ENCODE data around the gene BID. TPM values are rescaled to one million over a fixed set of nuclear protein-coding genes. Genes with fewer than 3 reads are reported as not detected.

Gene BID
- total and polyA plus RNA-seq, 12 donors: 3.8 to 26.6 (median 10.6) TPM

DNA sequence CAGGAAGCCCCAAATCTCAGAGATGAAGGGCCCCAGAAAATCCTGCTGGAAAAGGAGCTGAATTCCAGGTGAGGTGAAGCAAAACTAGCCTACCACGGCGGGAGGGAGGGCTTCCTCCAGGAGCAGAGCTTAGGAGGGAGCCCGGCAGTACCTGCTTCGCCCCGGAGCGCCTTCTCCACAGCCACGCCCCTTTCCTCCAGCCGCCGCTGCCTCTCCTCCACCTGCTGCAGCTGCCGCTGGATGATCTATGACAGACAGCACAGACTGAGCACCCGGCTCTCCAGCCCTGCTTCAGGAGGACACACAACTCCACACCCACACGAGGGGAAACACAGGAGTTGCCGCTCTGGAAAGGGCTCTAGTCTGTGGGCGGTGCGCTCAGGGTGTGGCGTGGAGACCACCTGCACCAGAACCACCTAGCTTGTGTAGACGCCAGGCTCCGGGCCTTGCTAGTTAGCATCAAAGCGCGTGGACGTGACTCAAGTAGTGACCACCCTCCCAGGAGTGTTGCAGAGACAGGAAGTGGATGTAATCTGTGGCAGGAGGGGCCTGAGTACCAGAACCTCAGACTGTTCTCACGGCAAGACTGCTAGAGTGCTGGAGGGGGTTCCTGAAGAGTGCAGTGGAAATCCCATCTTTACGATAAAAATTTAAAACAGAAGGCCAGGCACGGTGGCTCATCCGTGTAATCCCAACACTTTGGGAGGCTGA is 34.6 kb upstream of the BID start:
- WGBS, 4 donors: 88 to 90% (median 89%) methylated on average over 14 to 25 of the region's 25 CpGs
- H3K4me3 ChIP-seq: no peak overlapping the region
- intact Hi-C loops (cut with DNase I): no loop called here
- H3K4me1 ChIP-seq (replicated peaks in 1 of 2): no peaks in the 10 kb centered on the region
- peaks cover 0 to 57% of the 10 kb centered on the region in 2 donors for H3K36me3 ChIP-seq (replicated peaks in 1 of 2)
- no peak for DNase-seq
- no peaks in the 10 kb centered on the region for H3K9me3 ChIP-seq (replicated peaks in 1 of 3)
- H3K27me3 ChIP-seq: no peaks in the 10 kb centered on the region
- TF ChIP-seq POLR2A (IDR thresholded peaks at IDR 0.05): no peak
- TF ChIP-seq, protein P1, sequence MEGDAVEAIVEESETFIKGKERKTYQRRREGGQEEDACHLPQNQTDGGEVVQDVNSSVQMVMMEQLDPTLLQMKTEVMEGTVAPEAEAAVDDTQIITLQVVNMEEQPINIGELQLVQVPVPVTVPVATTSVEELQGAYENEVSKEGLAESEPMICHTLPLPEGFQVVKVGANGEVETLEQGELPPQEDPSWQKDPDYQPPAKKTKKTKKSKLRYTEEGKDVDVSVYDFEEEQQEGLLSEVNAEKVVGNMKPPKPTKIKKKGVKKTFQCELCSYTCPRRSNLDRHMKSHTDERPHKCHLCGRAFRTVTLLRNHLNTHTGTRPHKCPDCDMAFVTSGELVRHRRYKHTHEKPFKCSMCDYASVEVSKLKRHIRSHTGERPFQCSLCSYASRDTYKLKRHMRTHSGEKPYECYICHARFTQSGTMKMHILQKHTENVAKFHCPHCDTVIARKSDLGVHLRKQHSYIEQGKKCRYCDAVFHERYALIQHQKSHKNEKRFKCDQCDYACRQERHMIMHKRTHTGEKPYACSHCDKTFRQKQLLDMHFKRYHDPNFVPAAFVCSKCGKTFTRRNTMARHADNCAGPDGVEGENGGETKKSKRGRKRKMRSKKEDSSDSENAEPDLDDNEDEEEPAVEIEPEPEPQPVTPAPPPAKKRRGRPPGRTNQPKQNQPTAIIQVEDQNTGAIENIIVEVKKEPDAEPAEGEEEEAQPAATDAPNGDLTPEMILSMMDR (IDR thresholded peaks at IDR 0.05): no peak
- H3K27ac ChIP-seq: no peak overlapping the region

DNA sequence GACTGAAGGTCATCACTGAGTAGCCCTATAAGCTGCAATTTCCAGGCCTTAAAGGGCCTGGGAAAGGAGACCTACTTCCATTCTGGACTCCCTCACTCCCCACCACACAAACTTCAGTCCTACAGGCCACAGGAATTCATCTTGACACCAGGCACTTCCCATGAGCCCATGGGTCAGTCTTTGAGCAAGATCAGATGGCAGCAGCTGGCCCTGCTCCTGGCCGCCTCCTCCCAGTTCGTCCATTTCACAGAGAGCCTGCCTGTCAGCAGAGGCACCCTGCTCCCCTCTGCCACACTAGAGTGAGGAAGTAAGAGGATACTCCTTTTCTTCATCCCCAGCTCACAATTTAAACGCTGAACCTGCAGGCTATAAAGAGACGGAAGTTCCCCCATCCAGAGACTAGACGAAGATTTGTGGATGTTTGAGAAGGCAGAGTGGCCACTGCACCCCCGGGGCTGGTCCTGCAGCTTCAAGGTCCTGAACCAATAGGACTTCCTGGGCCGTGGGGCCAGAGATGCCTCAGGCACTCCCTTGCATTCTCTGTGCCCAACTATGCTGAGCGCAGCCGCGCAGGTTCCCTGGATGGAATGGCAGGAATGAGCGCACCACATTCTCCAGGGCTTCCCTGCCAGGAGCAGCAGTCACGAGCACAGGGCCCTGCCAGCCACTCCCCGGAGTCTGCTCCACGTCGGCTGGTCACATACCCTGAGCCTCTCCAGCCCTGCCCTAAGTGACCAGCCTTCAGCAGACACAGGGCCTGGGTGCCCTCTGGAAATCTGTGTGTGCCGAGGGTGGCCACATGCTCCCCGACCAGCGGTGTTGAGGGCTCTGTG is 33.5 kb upstream of the BID start:
- WGBS, 4 donors: 82 to 87% (median 85%) methylated on average over 10 to 18 of the region's 18 CpGs
- Histone ChIP-seq H3K36me3 (replicated peaks in 1 of 2) (peaks cover 0 to 57% of the 10 kb centered on the region in 2 donors), H3K4me1 (replicated peaks in 1 of 2) (no peaks in the 10 kb centered on the region), H3K27ac (no peak overlapping the region), H3K9me3 (replicated peaks in 1 of 3) (no peaks in the 10 kb centered on the region), H3K4me3 (no peak overlapping the region), H3K27me3 (no peaks in the 10 kb centered on the region)
- TF ChIP-seq, protein P1 (IDR thresholded peaks at IDR 0.05): no peak
- no peak for TF ChIP-seq POLR2A (IDR thresholded peaks at IDR 0.05)
- intact Hi-C loops (cut with DNase I): no loop called here
- DNase-seq: no peak

DNA sequence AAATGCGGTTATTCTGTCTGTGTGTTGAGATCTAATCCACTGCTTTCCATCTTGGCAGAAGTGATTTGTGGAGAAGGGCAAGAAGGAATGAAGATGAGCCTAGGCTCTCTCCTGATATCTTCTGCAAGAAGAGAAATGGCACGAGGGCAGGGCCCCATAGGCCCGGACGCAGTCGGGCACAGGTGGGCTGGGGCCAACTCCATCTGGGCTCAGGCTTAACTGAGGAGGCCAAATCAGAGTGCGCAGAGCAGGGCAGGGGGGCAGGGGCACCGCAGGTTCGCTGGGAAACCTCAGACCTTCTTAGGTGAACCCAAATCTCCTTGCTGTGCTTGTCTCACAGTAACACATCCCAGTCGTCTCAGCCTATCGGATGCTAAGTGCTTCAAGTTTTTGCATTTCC is 32.8 kb upstream of the BID start:
- intact Hi-C loops (cut with DNase I): no loop called here
- H3K4me1 ChIP-seq (replicated peaks in 1 of 2): no peaks in the 10 kb centered on the region
- DNase-seq: no peak
- H3K36me3 ChIP-seq (replicated peaks in 1 of 2): peaks cover 0 to 57% of the 10 kb centered on the region in 2 donors
- H3K27me3 ChIP-seq: no peaks in the 10 kb centered on the region
- H3K27ac ChIP-seq: no peak overlapping the region
- H3K9me3 ChIP-seq (replicated peaks in 1 of 3): no peaks in the 10 kb centered on the region
- no peak overlapping the region for H3K4me3 ChIP-seq
- no peak for TF ChIP-seq POLR2A (IDR thresholded peaks at IDR 0.05)
- TF ChIP-seq, protein P1 (IDR thresholded peaks at IDR 0.05): no peak
- 92 to 99% (median 95%) methylated on average over 6 to 10 of the region's 10 CpGs for WGBS, 4 donors

DNA sequence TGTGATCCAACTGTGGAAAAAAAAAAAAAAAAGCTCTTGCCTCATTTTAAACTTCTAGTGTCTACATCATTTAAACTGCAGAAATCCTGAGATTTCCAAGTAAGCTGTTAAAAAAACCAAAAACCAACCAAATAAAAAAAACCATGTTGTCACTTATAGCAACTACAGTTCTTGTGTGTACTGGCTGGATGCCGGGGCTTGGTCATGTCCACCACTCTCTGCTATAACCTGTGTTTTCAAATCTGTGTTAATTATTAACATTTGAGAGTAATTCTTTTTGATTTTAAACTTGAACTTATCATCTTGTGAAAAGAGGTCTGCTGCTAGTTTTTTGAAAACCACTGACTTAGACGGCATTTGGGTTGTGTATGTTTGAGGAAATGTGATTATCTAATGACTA is 32.2 kb upstream of the BID start:
- Histone ChIP-seq H3K27ac (no peak overlapping the region), H3K4me1 (replicated peaks in 1 of 2) (no peaks in the 10 kb centered on the region), H3K4me3 (no peak overlapping the region), H3K9me3 (replicated peaks in 1 of 3) (no peaks in the 10 kb centered on the region), H3K36me3 (replicated peaks in 1 of 2) (peaks cover 0 to 57% of the 10 kb centered on the region in 2 donors), H3K27me3 (no peaks in the 10 kb centered on the region)
- intact Hi-C loops (cut with DNase I): no loop called here
- no peak for DNase-seq
- WGBS, 4 donors: 72 to 97% (median 85%) methylated on average over 2 of the region's 2 CpGs
- TF ChIP-seq, protein P1 (IDR thresholded peaks at IDR 0.05): no peak
- no peak for TF ChIP-seq POLR2A (IDR thresholded peaks at IDR 0.05)

Data from adrenal gland (tissue), 12 donors.